Lower leg skin (tissue), 4 donors: ENCODE measurements around the gene NTSR1. TPM values are rescaled to one million over a fixed set of nuclear protein-coding genes. Genes with fewer than 3 reads are reported as not detected.

Source experiments
- DNase-seq, 2 donors: peaks; one replicate each; pipeline ENCODE4 v3.0.0-alpha.2; 2019; ENCODE audit warnings: low spot score in 2 of 2
- H3K4me3 ChIP-seq: fragments of 200-600 bp; sonication (generic); 2 replicates; pipeline ENCODE4 v1.5.1; 2017; ENCODE audit warnings: mild to moderate bottlenecking, low read depth; ENCODE audit not compliant: poor library complexity, severe bottlenecking
- CTCF ChIP-seq, 3 donors: fragments of 450-650 bp; IDR thresholded peaks; one replicate each; pipeline ENCODE4 v1.5.1; 2016; ENCODE audit warnings: antibody characterized with exemption in 3 of 3, mild to moderate bottlenecking in 3 of 3, moderate library complexity in 2 of 3
- POLR2A ChIP-seq, 2 donors: fragments of 450-650 bp; IDR thresholded peaks; one replicate each; pipeline ENCODE4 v1.6.1; 2016 to 2017; ENCODE audit warnings: antibody characterized with exemption in 2 of 2, mild to moderate bottlenecking in 1 of 2, moderate library complexity in 1 of 2
- WGBS, 2 donors: methylation state at CpG; one replicate each; pipeline ENCODE4 v1.1.5; 2018; 5-methylcytosine and 5-hydroxymethylcytosine counted together
- intact Hi-C: fragments of 100-400 bp; cut with DNase I; formaldehyde crosslinking; loops from one replicate; pipeline ENCODE4 v1.15.0; 2023; ENCODE audit warnings: low total_unique reads
- total RNA-seq, 4 donors: library from RNA; depleted of rRNA; stranded (reverse); fragments of >200 nt; gene quantifications; one replicate each; pipeline ENCODE4 v1.1.0, GENCODE V29; 2016

NTSR1 gene
- total RNA-seq, 4 donors from 2014 or later = 0.07 to 0.61 (median 0.13) TPM; not detected in 1

- intact Hi-C loops = no loop called here
These were observed 73.7 kb downstream of the NTSR1 start for GRCh38 chr20:62782149-62782892.

DNA sequence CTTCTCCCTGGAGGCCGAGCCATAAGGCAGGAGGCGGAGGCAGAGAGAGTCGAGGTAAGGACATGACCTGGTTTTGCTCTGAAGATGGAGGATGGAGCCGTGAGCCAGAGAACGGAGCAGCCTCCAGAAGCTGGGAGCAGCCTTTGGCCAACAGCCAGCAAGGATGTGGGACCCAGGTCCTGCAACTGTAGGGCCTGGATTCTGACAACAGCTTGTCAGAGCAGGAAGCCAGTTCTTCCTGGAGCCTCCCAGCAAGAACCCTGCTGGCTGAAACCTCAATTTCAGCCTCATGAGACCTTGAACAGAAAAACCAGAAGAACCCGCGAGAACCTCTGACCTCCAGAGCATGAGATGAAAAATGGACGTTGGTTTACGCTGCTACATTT, 74.2 kb downstream of the NTSR1 start:
- no peak for DNase-seq
- intact Hi-C loops = no loop called here
- TF ChIP-seq CTCF (IDR thresholded peaks at IDR 0.05) (no peak), POLR2A (IDR thresholded peaks at IDR 0.05) (no peak)
- no peak overlapping the region for H3K4me3 ChIP-seq
- 54 to 64% methylated on average over 9 of the region's 9 CpGs for WGBS, 2 donors

More at GRCh38 chr20:62782149-62782892, 73.7 kb downstream of the NTSR1 start:
- H3K4me3 ChIP-seq = no peak overlapping the region
- WGBS, 2 donors = 80 to 87% methylated on average over 18 of the region's 18 CpGs
- no peak for DNase-seq
- TF ChIP-seq POLR2A (IDR thresholded peaks at IDR 0.05) (no peak), CTCF (IDR thresholded peaks at IDR 0.05) (no peak)

GRCh38 chr20:62784497-62784896, 75.9 kb downstream of the NTSR1 start:
- intact Hi-C loops = no loop called here

DNA sequence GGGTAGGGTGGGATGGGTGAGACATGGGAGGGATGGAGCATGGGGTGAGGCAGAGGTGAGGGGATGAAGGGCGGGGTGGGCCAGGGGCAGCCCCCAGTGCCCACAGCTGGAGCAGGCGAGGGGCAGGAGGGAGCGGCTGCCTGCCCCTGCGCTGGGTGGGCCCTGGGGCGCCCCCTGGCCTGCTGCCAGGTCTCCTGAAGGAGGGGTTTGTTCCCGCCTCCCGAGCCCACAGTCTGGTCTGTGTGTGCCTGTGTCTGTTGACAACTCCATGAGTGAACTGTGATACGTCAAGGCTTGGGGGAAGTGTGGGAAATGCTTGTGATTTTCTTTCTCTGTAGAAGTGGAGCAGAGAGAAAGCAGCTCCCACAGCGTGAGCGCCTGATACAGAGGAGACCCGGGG, 76.8 kb downstream of the NTSR1 start:
- intact Hi-C loops = no loop called here
- TF ChIP-seq CTCF (IDR thresholded peaks at IDR 0.05) (no peak), POLR2A (IDR thresholded peaks at IDR 0.05) (no peak)
- no peak overlapping the region for H3K4me3 ChIP-seq
- 46 to 65% methylated on average over 10 to 11 of the region's 11 CpGs for WGBS, 2 donors
- DNase-seq = no peak

More at GRCh38 chr20:62784497-62784896, 75.9 kb downstream of the NTSR1 start:
- TF ChIP-seq CTCF (IDR thresholded peaks at IDR 0.05) (no peak), POLR2A (IDR thresholded peaks at IDR 0.05) (no peak)
- 73 to 83% methylated on average over 12 to 15 of the region's 16 CpGs for WGBS, 2 donors
- H3K4me3 ChIP-seq = no peak overlapping the region
- DNase-seq = no peak

DNA sequence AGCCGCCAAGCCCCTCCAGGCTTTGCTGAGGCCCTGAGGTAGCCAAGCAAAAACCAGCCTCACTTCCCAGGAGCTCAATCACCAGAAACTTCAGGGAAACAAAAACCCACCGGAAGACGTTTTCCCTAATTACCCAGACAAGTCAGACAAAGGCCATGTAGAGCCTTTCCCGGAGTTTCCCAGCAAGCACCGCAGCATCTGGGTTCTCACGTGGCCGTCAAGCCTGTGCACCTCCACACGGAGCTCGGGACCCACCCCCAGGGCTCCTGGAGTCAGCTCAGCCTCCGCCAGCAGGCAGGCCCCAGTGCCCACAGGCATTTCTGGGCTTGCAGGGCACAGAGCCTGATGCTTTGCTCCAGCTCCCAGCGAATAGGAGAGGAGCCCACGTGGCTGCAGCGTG, 77.5 kb downstream of the NTSR1 start:
- 61 to 65% methylated on average over 11 to 13 of the region's 13 CpGs for WGBS, 2 donors
- H3K4me3 ChIP-seq = no peak overlapping the region
- no peak for TF ChIP-seq POLR2A (IDR thresholded peaks at IDR 0.05)
- intact Hi-C loops = no loop called here
- no peak for DNase-seq

GRCh38 chr20:62787321-62787720, 78.7 kb downstream of the NTSR1 start:
- WGBS, 2 donors = 72 to 73% methylated on average over 7 of the region's 7 CpGs
- no peak overlapping the region for H3K4me3 ChIP-seq
- no peak for TF ChIP-seq CTCF (IDR thresholded peaks at IDR 0.05)
- no peak for TF ChIP-seq POLR2A (IDR thresholded peaks at IDR 0.05)
- intact Hi-C loops = no loop called here
- no peak for DNase-seq
